Stimulated activated CD4-positive, alpha-beta T cell treated with anti-CD3 and anti-CD28 coated beads, Interleukin-4, amount 100 ng/mL, for 24 hours (primary cell): ENCODE measurements around the gene TMEM63C.
"Not testable (repeated sequence)": the region's sequence is repeated elsewhere in the genome, so short reads cannot be mapped to it uniquely, and the experiment has no call there.

Experiments
- DNase-seq: peaks from one replicate; pipeline ENCODE4 v3.0.0-alpha.2; 2020

Gene TMEM63C

GRCh38 chr14:77260199-77260598 lies 78.6 kb downstream of the TMEM63C start:
- DNase-seq, result no peak

- no peak for DNase-seq
Observed at GRCh38 chr14:77260631-77261030, 79.0 kb downstream of the TMEM63C start.

GRCh38 chr14:77264466-77265186 lies 83.0 kb downstream of the TMEM63C start:
- DNase-seq, result no peak

- DNase-seq, result no peak
Observed at GRCh38 chr14:77265187-77265515, 83.6 kb downstream of the TMEM63C start.

GRCh38 chr14:77265561-77266335 lies 84.2 kb downstream of the TMEM63C start:
- DNase-seq, result no peak

- DNase-seq, result no peak
Observed at GRCh38 chr14:77266336-77266735, 84.7 kb downstream of the TMEM63C start.

GRCh38 chr14:77267937-77268699 lies 86.5 kb downstream of the TMEM63C start:
- DNase-seq, result no peak

GRCh38 chr14:77268989-77269600 lies 87.5 kb downstream of the TMEM63C start:
- no peak for DNase-seq

GRCh38 chr14:77270361-77271112 lies 88.9 kb downstream of the TMEM63C start:
- DNase-seq, result no peak

- DNase-seq, result no peak
Observed at GRCh38 chr14:77271113-77271710, 89.6 kb downstream of the TMEM63C start, which contains the start of gene NGB. TSS of gene NGB (minus strand) at chr14:77271206. CDS start at chr14:77270937, 269 bp downstream.

- DNase-seq, result no peak
Observed at GRCh38 chr14:77272261-77272660, 90.7 kb downstream of the TMEM63C start.

GRCh38 chr14:77273796-77274195 lies 92.2 kb downstream of the TMEM63C start:
- no peak for DNase-seq

- DNase-seq, result no peak
Observed at GRCh38 chr14:77275041-77275580, 93.5 kb downstream of the TMEM63C start.

GRCh38 chr14:77275601-77276017 lies 94.0 kb downstream of the TMEM63C start:
- no peak for DNase-seq

- DNase-seq, result no peak
Observed at GRCh38 chr14:77276295-77276935, 94.8 kb downstream of the TMEM63C start.

- no peak for DNase-seq
Observed at GRCh38 chr14:77276959-77277358, 95.4 kb downstream of the TMEM63C start.

- no peak for DNase-seq
Observed at GRCh38 chr14:77278461-77279230, 97.0 kb downstream of the TMEM63C start.

GRCh38 chr14:77279719-77280118 lies 98.1 kb downstream of the TMEM63C start:
- no peak for DNase-seq

GRCh38 chr14:77280921-77281320 lies 99.3 kb downstream of the TMEM63C start:
- DNase-seq, result not testable (repeated sequence)

GRCh38 chr14:77281852-77282410 lies 100.3 kb downstream of the TMEM63C start:
- DNase-seq, result no peak
